Fibroblast of lung (primary cell): ENCODE measurements around the gene TBC1D22A.

Source experiments
- CTCF ChIP-seq, 2 donors: IDR thresholded peaks in 1 of 2; conservative IDR thresholded peaks in 1 of 2; 1 replicate in 1 of 2; 2 replicates in 1 of 2; pipeline ENCODE4 v1.5.1; 2011 to 2012; ENCODE audit warnings: low read length in 2 of 2, control low read depth in 1 of 2, inconsistent platforms in 1 of 2, low read depth in 1 of 2, mild to moderate bottlenecking in 1 of 2
- EZH2 ChIP-seq: IDR thresholded peaks from 2 replicates; pipeline ENCODE4 v1.5.1; 2012; ENCODE audit warnings: low read length, control low read depth, mild to moderate bottlenecking; ENCODE audit errors: missing control alignments

GRCh38 chr22:47102648-47103047 is 340.2 kb downstream of the TBC1D22A start:
- TF ChIP-seq EZH2: no peak
- TF ChIP-seq CTCF (conservative IDR thresholded peaks at IDR 0.05 in 1 of 2, IDR thresholded peaks at IDR 0.05 in 1 of 2; ENCODE audit: low read depth in 1 of 2, low read length in 2 of 2): no peak
